GM18505 (cell line): ENCODE data around the gene DUSP28.

ENCODE experiments used
- ATAC-seq: cut with Tn5 transposase; IDR thresholded peaks from one replicate; pipeline ENCODE4 v1.9.1; 2021; ENCODE audit not compliant: unreplicated experiment
- POLR2A ChIP-seq: IDR thresholded peaks from 4 replicates; pipeline ENCODE4 v1.6.1; 2011; ENCODE audit warnings: borderline replicate concordance; ENCODE audit not compliant: insufficient read depth, insufficient read length; ENCODE audit errors: extremely low read depth

DUSP28 gene

GRCh38 chr2:240603081-240603835, 43.1 kb downstream of the DUSP28 start:
- no peak for TF ChIP-seq POLR2A
- ATAC-seq, result no peak

- TF ChIP-seq POLR2A, result no peak
- no peak for ATAC-seq
These were observed 43.7 kb downstream of the DUSP28 start for GRCh38 chr2:240603846-240604245.

- no peak for ATAC-seq
- TF ChIP-seq POLR2A, result no peak
These were observed 44.3 kb downstream of the DUSP28 start for GRCh38 chr2:240604291-240604938.

GRCh38 chr2:240604939-240605716, 45.0 kb downstream of the DUSP28 start:
- ATAC-seq, result no peak
- no peak for TF ChIP-seq POLR2A

GRCh38 chr2:240605867-240606743, 45.9 kb downstream of the DUSP28 start:
- no peak for ATAC-seq
- no peak for TF ChIP-seq POLR2A

GRCh38 chr2:240611601-240612210, 51.5 kb downstream of the DUSP28 start:
- no peak for ATAC-seq
- no peak for TF ChIP-seq POLR2A
